Activated CD4-positive, CD25-positive, alpha-beta regulatory T cell (primary cell): ENCODE measurements around the gene DOHH.
"Not testable (repeated sequence)": the region's sequence is repeated elsewhere in the genome, so short reads cannot be mapped to it uniquely, and the experiment has no call there.

Experiments
- DNase-seq, 4 experiments: peaks; one replicate each; lab custom pipeline; 2025; lab: John Stamatoyannopoulos, UW

Gene DOHH

GRCh38 chr19:3459089-3459881, 41.2 kb downstream of the DOHH start:
- DNase-seq = no peak

- no peak for DNase-seq
These were observed 42.0 kb downstream of the DOHH start for GRCh38 chr19:3458229-3459088.

GRCh38 chr19:3457528-3458228, 42.8 kb downstream of the DOHH start:
- no peak for DNase-seq

- no peak for DNase-seq
These were observed 43.4 kb downstream of the DOHH start for GRCh38 chr19:3456925-3457527.

- DNase-seq = no peak
These were observed 44.4 kb downstream of the DOHH start for GRCh38 chr19:3455960-3456601.

- no peak for DNase-seq
These were observed 45.0 kb downstream of the DOHH start for GRCh38 chr19:3455393-3455955.

GRCh38 chr19:3454656-3455392, 45.6 kb downstream of the DOHH start:
- no peak for DNase-seq

GRCh38 chr19:3453840-3454239, 46.6 kb downstream of the DOHH start:
- DNase-seq = no peak

- DNase-seq = not testable (repeated sequence)
These were observed 47.6 kb downstream of the DOHH start for GRCh38 chr19:3452942-3453214.

GRCh38 chr19:3452171-3452941, 48.1 kb downstream of the DOHH start:
- DNase-seq = no peak

- no peak for DNase-seq
These were observed 49.0 kb downstream of the DOHH start for GRCh38 chr19:3451451-3451866.

- DNase-seq = no peak
These were observed 49.6 kb downstream of the DOHH start for GRCh38 chr19:3450796-3451411.

- DNase-seq = no peak
These were observed 51.7 kb downstream of the DOHH start for GRCh38 chr19:3448616-3449334.

- not testable (repeated sequence) for DNase-seq
These were observed 53.8 kb downstream of the DOHH start for GRCh38 chr19:3446657-3447056.

GRCh38 chr19:3444695-3445234, 55.7 kb downstream of the DOHH start:
- no peak for DNase-seq

GRCh38 chr19:3443840-3444694, 56.4 kb downstream of the DOHH start:
- DNase-seq = no peak

GRCh38 chr19:3442487-3443071, 57.9 kb downstream of the DOHH start:
- DNase-seq = no peak
